Thymus (tissue), 11 donors: ENCODE results near the gene RGL1. TPM values are rescaled to one million over a fixed set of nuclear protein-coding genes. Genes with fewer than 3 reads are reported as not detected.
A peak's percentile ranks its signal among the peaks of the same experiment; 100 is the strongest.

Source experiments
- DNase-seq, 9 donors: peaks; one replicate each; pipeline ENCODE4 v3.0.0-alpha.2; 2013; ENCODE audit warnings: low spot score in 9 of 9, low read depth in 6 of 9, missing footprints in 1 of 9
- H3K27ac ChIP-seq, 2 donors: one replicate each; pipeline ENCODE4 v1.5.1; 2013; ENCODE audit warnings: control low read depth in 1 of 2, low read depth in 1 of 2, low read length in 1 of 2, mild to moderate bottlenecking in 1 of 2, moderate library complexity in 1 of 2
- H3K27me3 ChIP-seq, 2 donors: one replicate each; pipeline ENCODE4 v1.5.1; 2013; ENCODE audit warnings: low read length in 1 of 2; ENCODE audit not compliant: control insufficient read depth in 2 of 2, insufficient read depth in 1 of 2
- H3K36me3 ChIP-seq, 2 donors: one replicate each; pipeline ENCODE4 v1.5.1; 2013; ENCODE audit warnings: low read length in 1 of 2, mild to moderate bottlenecking in 1 of 2, moderate library complexity in 1 of 2; ENCODE audit not compliant: control insufficient read depth in 2 of 2, insufficient read depth in 2 of 2
- H3K4me1 ChIP-seq, 2 donors: one replicate each; pipeline ENCODE4 v1.5.1; 2013; ENCODE audit warnings: low read length in 2 of 2; ENCODE audit not compliant: control insufficient read depth in 2 of 2, insufficient read depth in 2 of 2
- H3K4me3 ChIP-seq, 2 donors: one replicate each; pipeline ENCODE4 v1.5.1; 2013; ENCODE audit warnings: low read length in 2 of 2, control low read depth in 1 of 2, mild to moderate bottlenecking in 1 of 2
- H3K9me3 ChIP-seq, 2 donors: one replicate each; pipeline ENCODE4 v1.5.1; 2013; ENCODE audit warnings: low read length in 1 of 2, mild to moderate bottlenecking in 1 of 2; ENCODE audit not compliant: control insufficient read depth in 2 of 2, insufficient read depth in 1 of 2
- WGBS: extraction: QIAGEN DNeasy Blood & Tissue Kit; methylation state at CpG from one replicate; pipeline ENCODE4 v1.1.7; 2013; 5-methylcytosine and 5-hydroxymethylcytosine counted together
- polyA plus RNA-seq: library from polyadenylated mRNA; stranded (reverse); fragments of 200-250 nt; gene quantifications from one replicate; pipeline ENCODE4 v1.2.3, GENCODE V29; 2013
- total RNA-seq: library from RNA; stranded (reverse); fragments of 120-200 nt; gene quantifications from one replicate; pipeline ENCODE4 v1.2.4, GENCODE V29; 2013
- donor health status: healthy.

The RGL1 gene
- total and polyA plus RNA-seq, 2 donors = 9.1 to 11.9 TPM

- no peak overlapping the region for H3K4me3 ChIP-seq
- WGBS = 92% methylated on average over 1 of the region's 1 CpG
- no peak for DNase-seq
Observed at GRCh38 chr1:183800449-183800848, 4.5 kb upstream of the RGL1 start.

GRCh38 chr1:183801649-183802048 is 3.3 kb upstream of the RGL1 start:
- H3K4me1 ChIP-seq = peaks cover 0 to 3% of the 10 kb centered on the region in 2 donors
- DNase-seq = no peak
- no peak overlapping the region for H3K4me3 ChIP-seq
- H3K9me3 ChIP-seq = no peaks in the 10 kb centered on the region
- peaks cover 0 to 16% of the 10 kb centered on the region in 2 donors for H3K27me3 ChIP-seq
- WGBS = 100% methylated on average over 2 of the region's 2 CpGs
- H3K27ac ChIP-seq = no peak overlapping the region
- no peaks in the 10 kb centered on the region for H3K36me3 ChIP-seq

More at GRCh38 chr1:183800449-183800848, 4.5 kb upstream of the RGL1 start:
- H3K27me3 ChIP-seq = peaks cover 0 to 9% of the 10 kb centered on the region in 2 donors
- H3K27ac ChIP-seq = no peak overlapping the region
- no peaks in the 10 kb centered on the region for H3K36me3 ChIP-seq
- no peaks in the 10 kb centered on the region for H3K4me1 ChIP-seq
- no peaks in the 10 kb centered on the region for H3K9me3 ChIP-seq

GRCh38 chr1:183804387-183804786 is 533 bp upstream of the RGL1 start:
- H3K4me3 ChIP-seq = no peak overlapping the region
- WGBS = 92% methylated on average over 5 of the region's 5 CpGs
- DNase-seq = no peak

GRCh38 chr1:183806125-183806524 is 1.2 kb downstream of the RGL1 start:
- no peak for DNase-seq
- peaks cover 0 to 3% of the 10 kb centered on the region in 2 donors for H3K4me1 ChIP-seq
- peaks cover 0 to 17% of the 10 kb centered on the region in 2 donors for H3K27me3 ChIP-seq
- peak overlapping the region in 1 of 2 donors; percentile 45 for H3K27ac ChIP-seq
- WGBS = 45% methylated on average over 4 of the region's 4 CpGs
- peak overlapping the region in 1 of 2 donors; percentile 14 for H3K4me3 ChIP-seq
- no peaks in the 10 kb centered on the region for H3K36me3 ChIP-seq
- H3K9me3 ChIP-seq = no peaks in the 10 kb centered on the region

More at GRCh38 chr1:183804387-183804786, 533 bp upstream of the RGL1 start:
- no peaks in the 10 kb centered on the region for H3K9me3 ChIP-seq
- peak overlapping the region in 1 of 2 donors; percentile 8 for H3K27ac ChIP-seq
- peaks cover 0 to 17% of the 10 kb centered on the region in 2 donors for H3K27me3 ChIP-seq
- peaks cover 0 to 3% of the 10 kb centered on the region in 2 donors for H3K4me1 ChIP-seq
- H3K36me3 ChIP-seq = no peaks in the 10 kb centered on the region

DNA sequence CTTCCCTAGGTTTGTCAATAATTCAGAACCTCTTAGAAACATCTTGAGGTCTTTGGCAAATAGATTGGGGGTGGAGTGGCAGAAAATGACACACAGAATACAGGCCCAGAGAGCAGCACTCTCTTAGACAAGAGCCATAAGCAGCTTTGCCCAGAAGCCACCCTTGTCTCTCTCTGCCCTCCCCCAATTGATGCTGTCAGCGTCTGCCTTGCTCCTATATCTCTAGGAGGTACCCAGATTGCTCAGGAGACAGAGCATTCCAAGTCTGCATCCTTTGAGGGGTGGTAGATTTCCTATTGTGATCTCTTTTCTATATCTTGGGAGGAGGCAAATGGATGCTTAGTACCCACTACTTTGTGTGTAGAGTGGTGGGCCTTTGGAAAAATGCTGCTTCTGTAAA is 1.8 kb downstream of the RGL1 start:
- peaks cover 0 to 17% of the 10 kb centered on the region in 2 donors for H3K27me3 ChIP-seq
- no peaks in the 10 kb centered on the region for H3K36me3 ChIP-seq
- no peak overlapping the region for H3K27ac ChIP-seq
- no peaks in the 10 kb centered on the region for H3K9me3 ChIP-seq
- WGBS = 87% methylated on average over 1 of the region's 1 CpG
- peaks cover 0 to 3% of the 10 kb centered on the region in 2 donors for H3K4me1 ChIP-seq
- no peak for DNase-seq
- no peak overlapping the region for H3K4me3 ChIP-seq

- 91% methylated on average over 2 of the region's 2 CpGs for WGBS
- Histone ChIP-seq H3K4me3 (no peak overlapping the region), H3K27me3 (peaks cover 0 to 17% of the 10 kb centered on the region in 2 donors), H3K4me1 (peaks cover 0 to 3% of the 10 kb centered on the region in 2 donors), H3K27ac (no peak overlapping the region), H3K36me3 (no peaks in the 10 kb centered on the region), H3K9me3 (no peaks in the 10 kb centered on the region)
- DNase-seq = no peak
Observed at GRCh38 chr1:183807549-183808168, 2.7 kb downstream of the RGL1 start.

DNA sequence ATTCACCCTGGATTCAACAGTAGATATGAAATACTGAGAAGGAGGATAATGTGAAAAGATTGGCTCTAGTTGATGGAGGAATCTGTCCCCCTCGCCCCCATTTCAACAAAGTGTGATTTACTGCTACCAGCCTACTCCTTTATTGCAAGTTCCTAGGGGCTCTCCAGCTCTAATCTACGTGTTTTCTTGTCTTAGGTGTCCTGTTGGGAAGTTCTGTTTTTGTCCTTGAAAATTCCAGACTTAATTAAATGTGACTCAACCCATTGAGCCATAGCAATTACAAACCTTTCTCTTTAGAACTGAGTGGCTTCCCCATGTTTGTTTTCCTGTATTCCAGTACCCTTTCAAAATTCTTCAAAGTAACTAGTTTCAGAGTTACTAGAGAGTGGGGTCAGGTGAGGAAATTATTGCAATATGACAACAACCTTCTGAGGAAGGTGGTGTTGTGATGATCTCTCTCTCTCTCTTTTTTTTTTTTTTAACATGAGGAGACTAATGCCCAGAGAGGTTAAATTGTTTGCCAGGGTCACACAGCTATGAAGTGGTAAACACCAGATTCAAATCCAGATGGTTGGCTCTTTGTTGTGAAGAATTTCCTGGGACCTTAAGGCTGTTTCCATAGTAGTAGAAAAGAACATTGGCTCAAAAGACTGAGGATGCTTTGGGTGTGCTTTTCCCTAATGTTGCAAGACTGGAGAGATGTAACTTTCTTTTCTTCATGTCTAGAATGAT is 3.5 kb downstream of the RGL1 start:
- Histone ChIP-seq H3K4me1 (peaks cover 0 to 5% of the 10 kb centered on the region in 2 donors), H3K9me3 (no peaks in the 10 kb centered on the region), H3K4me3 (no peak overlapping the region), H3K27me3 (peaks cover 0 to 17% of the 10 kb centered on the region in 2 donors), H3K27ac (no peak overlapping the region), H3K36me3 (no peaks in the 10 kb centered on the region)
- 93% methylated on average over 2 of the region's 2 CpGs for WGBS
- DNase-seq = no peak

DNA sequence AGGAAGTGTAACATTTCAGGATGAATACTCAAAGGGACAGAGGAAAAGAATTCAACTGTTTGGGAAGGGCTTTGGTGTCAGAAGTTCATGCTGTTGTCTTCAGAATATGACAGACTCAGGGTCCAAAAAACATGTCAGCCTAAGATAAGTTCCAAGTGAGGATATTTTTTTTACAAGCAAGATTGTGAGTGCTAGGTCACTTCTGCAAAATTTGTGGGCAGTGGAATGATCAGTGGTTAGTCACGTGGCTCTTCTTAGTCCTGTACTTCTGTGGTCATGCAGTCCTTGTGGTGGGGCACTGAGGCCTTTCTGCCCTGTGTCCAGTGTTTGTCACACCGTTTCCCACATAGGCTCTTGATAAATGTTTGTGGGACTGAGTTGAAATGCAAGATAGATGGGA is 5.2 kb downstream of the RGL1 start:
- Histone ChIP-seq H3K36me3 (no peaks in the 10 kb centered on the region), H3K4me3 (no peak overlapping the region), H3K9me3 (no peaks in the 10 kb centered on the region), H3K27me3 (peaks cover 0 to 11% of the 10 kb centered on the region in 2 donors), H3K27ac (no peak overlapping the region), H3K4me1 (peaks cover 2 to 5% of the 10 kb centered on the region in 2 donors)
- no peak for DNase-seq
- WGBS = 58% methylated on average over 2 of the region's 2 CpGs

DNA sequence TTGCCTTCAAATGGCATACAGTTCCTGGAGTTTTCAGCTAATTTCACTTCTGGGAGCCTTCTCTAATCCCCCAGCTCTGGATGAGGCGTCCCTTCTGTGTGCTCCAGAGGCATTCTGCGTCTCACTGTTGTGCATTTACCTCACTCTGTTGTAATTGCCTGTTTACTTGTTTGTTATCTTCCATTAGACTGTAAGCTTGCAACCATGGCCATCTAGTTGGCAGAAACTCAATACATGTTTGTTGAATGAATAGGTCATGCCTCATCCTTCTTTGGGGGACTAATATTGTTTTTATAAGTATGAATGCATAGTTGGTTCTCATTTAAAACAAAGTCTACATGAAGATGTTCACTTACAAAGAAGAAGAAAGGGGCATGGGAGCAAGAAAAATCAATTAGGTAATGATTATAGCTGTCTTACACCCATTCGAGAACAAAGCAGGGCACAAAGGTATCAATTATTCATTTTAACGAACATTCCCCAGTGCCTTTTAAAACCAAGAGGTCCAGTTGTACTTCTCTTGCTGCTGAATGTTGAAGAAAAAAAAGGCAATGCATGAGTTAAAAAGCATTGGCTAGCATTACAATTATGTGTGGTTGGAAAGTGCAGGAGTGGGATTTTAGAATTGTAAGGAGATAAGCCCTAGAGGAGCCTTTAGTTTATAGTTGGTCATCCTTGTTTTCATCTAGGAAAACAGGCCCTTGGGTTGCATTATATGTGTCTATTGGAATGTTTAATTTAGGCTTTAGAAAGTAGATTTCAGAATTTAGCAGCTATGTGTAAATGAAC is 6.0 kb downstream of the RGL1 start:
- no peaks in the 10 kb centered on the region for H3K9me3 ChIP-seq
- WGBS = 95% methylated on average over 4 of the region's 4 CpGs
- peaks cover 0 to 6% of the 10 kb centered on the region in 2 donors for H3K27me3 ChIP-seq
- H3K36me3 ChIP-seq = no peaks in the 10 kb centered on the region
- H3K27ac ChIP-seq = no peak overlapping the region
- no peak overlapping the region for H3K4me3 ChIP-seq
- H3K4me1 ChIP-seq = peaks cover 2 to 5% of the 10 kb centered on the region in 2 donors
- no peak for DNase-seq
